ENCODE data around the gene SF3A1.

The SF3A1 gene

GRCh38 chr22:30287648-30288418 is 68.9 kb downstream of the SF3A1 start:
- Histone ChIP-seq H3K27ac (ENCODE audit: low read length) (no peak overlapping the region), H3K27me3 (ENCODE audit: control insufficient read depth, insufficient read depth, low read length) (no peaks in the 10 kb centered on the region), H3K9me3 (ENCODE audit: control insufficient read depth, insufficient read depth, low read length) (no peaks in the 10 kb centered on the region), H3K36me3 (ENCODE audit: control insufficient read depth, insufficient read depth, low read length) (no peaks in the 10 kb centered on the region), H3K4me3 (ENCODE audit: low read length) (no peak overlapping the region), H3K4me1 (ENCODE audit: control insufficient read depth, insufficient read depth, low read length) (peaks cover 5% of the 10 kb centered on the region)
- no CpG with 5 or more reads among the region's 5 CpGs for whole genome bisulfite sequencing (ENCODE audit: insufficient coverage, insufficient read length)
- peak; percentile 82 for DNase-seq (ENCODE audit: low read depth, low spot score)

GRCh38 chr22:30286813-30287647 is 69.7 kb downstream of the SF3A1 start:
- H3K9me3 ChIP-seq (ENCODE audit: control insufficient read depth, insufficient read depth, low read length) = no peaks in the 10 kb centered on the region
- DNase-seq (ENCODE audit: low read depth, low spot score) = no peak

DNA sequence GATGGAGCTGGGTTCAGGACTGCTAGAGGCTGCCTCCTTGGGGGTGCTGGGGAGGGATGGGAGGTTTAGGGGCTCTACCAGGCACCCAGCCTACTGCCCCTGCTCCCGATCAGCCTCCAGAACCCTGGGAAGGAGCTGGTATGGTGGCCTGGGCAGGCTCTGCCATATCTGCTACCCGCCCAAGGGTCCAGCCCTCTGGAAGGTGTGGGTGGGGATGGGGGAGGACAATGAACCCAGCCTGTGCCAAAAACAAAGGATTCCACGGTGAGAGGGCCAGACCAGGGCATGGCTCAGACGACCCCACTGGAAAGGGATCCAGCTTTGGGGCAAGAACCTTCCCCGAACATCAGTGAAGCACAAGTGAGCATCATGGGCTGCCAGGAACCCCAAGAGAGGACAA is 70.4 kb downstream of the SF3A1 start:
- Histone ChIP-seq H3K4me3 (ENCODE audit: low read length) (no peak overlapping the region), H3K27me3 (ENCODE audit: control insufficient read depth, insufficient read depth, low read length) (no peaks in the 10 kb centered on the region), H3K9me3 (ENCODE audit: control insufficient read depth, insufficient read depth, low read length) (no peaks in the 10 kb centered on the region), H3K27ac (ENCODE audit: low read length) (no peak overlapping the region), H3K4me1 (ENCODE audit: control insufficient read depth, insufficient read depth, low read length) (peaks cover 5% of the 10 kb centered on the region), H3K36me3 (ENCODE audit: control insufficient read depth, insufficient read depth, low read length) (no peaks in the 10 kb centered on the region)
- no CpG with 5 or more reads among the region's 5 CpGs for WGBS (ENCODE audit: insufficient coverage, insufficient read length)
- DNase-seq (ENCODE audit: low read depth, low spot score) = no peak

More at GRCh38 chr22:30286813-30287647, 69.7 kb downstream of the SF3A1 start:
- no CpG with 5 or more reads among the region's 31 CpGs for WGBS (ENCODE audit: insufficient coverage, insufficient read length)
- H3K27me3 ChIP-seq (ENCODE audit: control insufficient read depth, insufficient read depth, low read length) = no peaks in the 10 kb centered on the region
- H3K4me3 ChIP-seq (ENCODE audit: low read length) = no peak overlapping the region
- H3K4me1 ChIP-seq (ENCODE audit: control insufficient read depth, insufficient read depth, low read length) = peaks cover 5% of the 10 kb centered on the region
- H3K27ac ChIP-seq (ENCODE audit: low read length) = no peak overlapping the region
- no peaks in the 10 kb centered on the region for H3K36me3 ChIP-seq (ENCODE audit: control insufficient read depth, insufficient read depth, low read length)

DNA sequence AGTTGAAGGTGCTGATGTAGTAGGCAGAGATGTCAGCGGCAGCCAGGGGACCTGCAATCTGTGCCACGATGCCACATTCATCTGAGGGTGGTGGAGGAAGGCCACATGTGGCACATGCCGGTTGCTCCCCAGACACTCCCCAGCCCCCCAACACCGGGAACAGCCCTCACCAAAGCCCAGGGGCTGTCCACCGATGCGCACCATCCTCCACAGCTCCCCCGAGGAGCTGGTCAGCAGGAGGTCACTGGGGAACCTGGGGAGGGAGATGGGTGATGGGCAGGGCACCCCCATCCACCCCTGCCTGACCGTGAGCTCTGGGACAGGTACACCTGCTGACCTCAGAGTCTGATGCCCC is 70.9 kb downstream of the SF3A1 start:
- H3K4me1 ChIP-seq (ENCODE audit: control insufficient read depth, insufficient read depth, low read length) = peaks cover 5% of the 10 kb centered on the region
- no CpG with 5 or more reads among the region's 8 CpGs for WGBS (ENCODE audit: insufficient coverage, insufficient read length)
- no peak overlapping the region for H3K27ac ChIP-seq (ENCODE audit: low read length)
- no peak overlapping the region for H3K4me3 ChIP-seq (ENCODE audit: low read length)
- no peak for DNase-seq (ENCODE audit: low read depth, low spot score)
- no peaks in the 10 kb centered on the region for H3K36me3 ChIP-seq (ENCODE audit: control insufficient read depth, insufficient read depth, low read length)
- H3K9me3 ChIP-seq (ENCODE audit: control insufficient read depth, insufficient read depth, low read length) = no peaks in the 10 kb centered on the region
- H3K27me3 ChIP-seq (ENCODE audit: control insufficient read depth, insufficient read depth, low read length) = no peaks in the 10 kb centered on the region

DNA sequence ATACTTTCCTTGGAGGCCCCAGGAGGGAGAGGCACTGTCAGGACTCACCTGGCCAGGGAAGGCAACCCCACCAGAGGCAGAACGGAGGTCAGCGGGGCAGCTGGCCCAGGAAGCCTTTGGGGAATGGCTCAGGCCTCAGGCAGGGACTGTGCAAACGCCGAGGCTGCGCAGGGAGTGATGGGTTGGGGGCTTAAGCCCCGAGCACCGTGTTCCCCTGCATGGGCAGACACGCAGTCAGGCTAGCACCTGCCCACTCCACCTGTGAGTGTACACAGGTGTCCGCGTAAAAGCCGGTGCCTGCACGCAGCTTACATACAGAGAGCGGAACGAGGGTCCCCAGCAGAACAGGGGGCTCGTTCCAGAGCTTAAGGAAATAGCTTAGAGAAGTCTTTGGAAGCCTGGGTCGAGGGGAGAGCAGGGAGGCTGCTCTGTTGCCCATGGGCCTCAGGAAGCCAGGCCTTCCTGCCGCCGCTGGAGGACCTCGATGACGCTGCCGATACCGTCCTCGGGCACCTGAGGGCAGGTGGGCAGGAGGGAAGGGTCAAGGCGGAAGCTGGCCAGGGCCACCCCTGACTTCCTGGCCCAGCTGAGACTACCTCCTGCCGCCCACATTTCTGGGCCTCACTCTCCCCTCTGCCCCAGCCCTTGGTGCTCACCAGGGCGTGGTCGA is 71.4 kb downstream of the SF3A1 start:
- Histone ChIP-seq H3K9me3 (ENCODE audit: control insufficient read depth, insufficient read depth, low read length) (no peaks in the 10 kb centered on the region), H3K27me3 (ENCODE audit: control insufficient read depth, insufficient read depth, low read length) (no peaks in the 10 kb centered on the region), H3K4me3 (ENCODE audit: low read length) (no peak overlapping the region), H3K4me1 (ENCODE audit: control insufficient read depth, insufficient read depth, low read length) (peaks cover 3% of the 10 kb centered on the region; the same call in 1 of the 2 replicates), H3K27ac (ENCODE audit: low read length) (no peak overlapping the region), H3K36me3 (ENCODE audit: control insufficient read depth, insufficient read depth, low read length) (no peaks in the 10 kb centered on the region)
- no CpG with 5 or more reads among the region's 27 CpGs for WGBS (ENCODE audit: insufficient coverage, insufficient read length)
- DNase-seq (ENCODE audit: low read depth, low spot score) = no peak

DNA sequence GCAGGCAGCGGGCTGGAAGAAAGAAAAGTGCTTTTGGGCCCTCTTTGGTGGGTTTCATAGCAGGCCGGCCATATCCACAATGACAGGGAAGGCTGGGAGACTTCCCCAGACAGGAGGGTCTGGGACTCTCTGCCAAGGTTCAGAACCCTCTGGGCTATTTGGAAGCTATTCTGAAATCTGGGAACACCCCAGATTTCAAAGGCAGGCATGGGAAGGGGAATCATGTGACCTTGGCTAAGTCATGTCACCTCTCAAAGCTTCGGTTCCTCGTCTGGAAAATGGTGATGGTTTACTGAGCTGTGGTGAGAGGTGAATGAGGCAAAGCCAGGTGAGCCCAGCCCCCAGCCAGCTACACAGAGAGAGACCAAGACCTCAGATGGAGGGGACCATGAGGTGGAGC is 72.0 kb downstream of the SF3A1 start:
- WGBS (ENCODE audit: insufficient coverage, insufficient read length) = no CpG with 5 or more reads among the region's 4 CpGs
- Histone ChIP-seq H3K27me3 (ENCODE audit: control insufficient read depth, insufficient read depth, low read length) (no peaks in the 10 kb centered on the region), H3K4me1 (ENCODE audit: control insufficient read depth, insufficient read depth, low read length) (peaks cover 3% of the 10 kb centered on the region; the same call in 1 of the 2 replicates), H3K9me3 (ENCODE audit: control insufficient read depth, insufficient read depth, low read length) (no peaks in the 10 kb centered on the region), H3K4me3 (ENCODE audit: low read length) (no peak overlapping the region), H3K36me3 (ENCODE audit: control insufficient read depth, insufficient read depth, low read length) (no peaks in the 10 kb centered on the region), H3K27ac (ENCODE audit: low read length) (no peak overlapping the region)
- DNase-seq (ENCODE audit: low read depth, low spot score) = no peak

DNA sequence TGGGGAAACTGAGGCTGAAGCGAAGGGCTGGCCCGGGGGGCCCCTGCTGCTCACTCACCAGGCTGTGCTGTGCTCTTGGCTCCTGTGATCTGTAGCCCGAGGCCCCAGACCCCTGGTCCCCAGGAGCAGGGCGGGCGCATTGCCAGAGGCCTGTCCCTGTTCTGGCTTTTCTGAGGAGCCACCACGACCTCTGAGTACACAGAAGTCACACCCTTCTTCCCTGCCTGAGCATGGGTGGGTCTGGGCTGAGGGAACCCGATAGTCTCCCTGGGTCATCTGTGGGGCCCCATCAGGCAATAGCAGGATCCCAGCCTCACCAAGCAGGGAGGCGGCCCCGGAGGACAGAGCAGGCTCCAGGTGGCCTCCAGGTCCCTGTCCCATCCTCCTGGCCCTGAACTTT is 72.5 kb downstream of the SF3A1 start:
- Histone ChIP-seq H3K4me1 (ENCODE audit: control insufficient read depth, insufficient read depth, low read length) (peaks cover 3% of the 10 kb centered on the region; the same call in 1 of the 2 replicates), H3K9me3 (ENCODE audit: control insufficient read depth, insufficient read depth, low read length) (no peaks in the 10 kb centered on the region), H3K36me3 (ENCODE audit: control insufficient read depth, insufficient read depth, low read length) (no peaks in the 10 kb centered on the region), H3K27me3 (ENCODE audit: control insufficient read depth, insufficient read depth, low read length) (no peaks in the 10 kb centered on the region), H3K27ac (ENCODE audit: low read length) (no peak overlapping the region), H3K4me3 (ENCODE audit: low read length) (no peak overlapping the region)
- DNase-seq (ENCODE audit: low read depth, low spot score) = no peak
- no CpG with 5 or more reads among the region's 9 CpGs for WGBS (ENCODE audit: insufficient coverage, insufficient read length)

DNA sequence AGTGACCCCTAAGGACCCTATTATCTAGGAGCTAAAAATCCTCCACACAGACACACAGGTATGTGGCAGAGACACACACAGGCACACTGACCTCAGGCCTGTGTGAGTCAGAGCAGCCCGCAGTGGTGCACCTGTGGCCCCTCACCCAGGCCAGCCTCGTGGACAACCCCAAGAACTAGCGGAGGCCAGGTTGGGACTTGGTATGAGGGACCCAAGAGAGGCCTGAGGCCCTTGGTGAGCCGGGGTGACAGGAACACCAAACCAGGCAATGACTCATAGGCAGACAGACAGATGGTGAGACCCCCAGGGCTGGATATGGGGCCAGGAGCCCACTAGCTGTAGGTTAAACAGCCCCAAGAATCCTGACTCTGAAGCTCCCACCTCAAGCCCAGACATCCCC is 73.4 kb downstream of the SF3A1 start:
- Histone ChIP-seq H3K9me3 (ENCODE audit: control insufficient read depth, insufficient read depth, low read length) (no peaks in the 10 kb centered on the region), H3K4me1 (ENCODE audit: control insufficient read depth, insufficient read depth, low read length) (no peaks in the 10 kb centered on the region), H3K27me3 (ENCODE audit: control insufficient read depth, insufficient read depth, low read length) (no peaks in the 10 kb centered on the region), H3K36me3 (ENCODE audit: control insufficient read depth, insufficient read depth, low read length) (no peaks in the 10 kb centered on the region), H3K4me3 (ENCODE audit: low read length) (no peak overlapping the region), H3K27ac (ENCODE audit: low read length) (no peak overlapping the region)
- no CpG with 5 or more reads among the region's 4 CpGs for WGBS (ENCODE audit: insufficient coverage, insufficient read length)
- no peak for DNase-seq (ENCODE audit: low read depth, low spot score)

- H3K4me3 ChIP-seq (ENCODE audit: low read length) = no peak overlapping the region
- no peaks in the 10 kb centered on the region for H3K4me1 ChIP-seq (ENCODE audit: control insufficient read depth, insufficient read depth, low read length)
- no peak for DNase-seq (ENCODE audit: low read depth, low spot score)
- no peaks in the 10 kb centered on the region for H3K9me3 ChIP-seq (ENCODE audit: control insufficient read depth, insufficient read depth, low read length)
- H3K36me3 ChIP-seq (ENCODE audit: control insufficient read depth, insufficient read depth, low read length) = no peaks in the 10 kb centered on the region
- no CpG with 5 or more reads among the region's 7 CpGs for WGBS (ENCODE audit: insufficient coverage, insufficient read length)
- H3K27me3 ChIP-seq (ENCODE audit: control insufficient read depth, insufficient read depth, low read length) = no peaks in the 10 kb centered on the region
- no peak overlapping the region for H3K27ac ChIP-seq (ENCODE audit: low read length)
Measured at GRCh38 chr22:30282616-30283046, 74.1 kb downstream of the SF3A1 start.

All from iPS DF 6.9 (cell line).